HG03039 (cell line): ENCODE data around the gene ARID2.

Experiments
- ATAC-seq: cut with Tn5 transposase; IDR thresholded peaks from one replicate; pipeline ENCODE4 v1.9.1; 2021; ENCODE audit warnings: mild to moderate bottlenecking, moderate library complexity; ENCODE audit not compliant: unreplicated experiment

ARID2 gene

DNA sequence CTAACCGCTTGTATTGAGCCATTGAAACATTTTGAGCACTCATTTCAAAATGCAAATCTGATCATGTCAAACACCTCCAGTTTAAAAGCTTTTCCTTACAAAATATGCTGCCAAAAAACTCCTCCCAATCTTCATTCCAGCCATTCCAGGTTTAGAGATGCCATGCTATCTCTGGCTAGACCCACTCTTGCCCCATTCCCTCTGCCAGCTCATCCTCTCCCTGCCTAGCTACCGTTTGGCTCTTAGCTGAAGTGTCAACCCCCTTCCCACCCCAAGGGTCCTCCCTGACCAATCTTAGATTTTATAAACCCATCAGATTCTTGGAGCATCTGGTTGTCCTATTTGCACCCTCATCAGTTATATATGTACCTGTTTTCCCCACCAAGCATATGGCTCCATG lies 185.9 kb downstream of the ARID2 start:
- ATAC-seq = no peak

DNA sequence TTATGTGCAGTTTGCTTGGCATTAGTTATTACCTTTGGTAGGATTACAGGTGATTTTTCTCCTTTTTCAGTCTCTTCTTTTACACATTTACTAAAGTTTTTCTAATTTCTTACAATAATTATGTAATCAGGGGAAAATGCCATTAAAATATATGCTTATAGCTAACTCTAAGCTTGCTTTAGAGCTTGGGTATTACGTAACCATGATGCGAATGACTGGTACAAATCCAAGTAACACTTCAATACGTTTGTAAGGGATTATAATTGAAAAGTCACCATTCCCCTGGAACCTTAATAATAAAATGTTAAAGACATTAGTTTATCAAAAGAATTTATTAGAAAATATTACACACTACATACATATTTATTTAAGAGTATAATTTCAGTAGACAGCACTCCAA lies 189.3 kb downstream of the ARID2 start:
- ATAC-seq = no peak

DNA sequence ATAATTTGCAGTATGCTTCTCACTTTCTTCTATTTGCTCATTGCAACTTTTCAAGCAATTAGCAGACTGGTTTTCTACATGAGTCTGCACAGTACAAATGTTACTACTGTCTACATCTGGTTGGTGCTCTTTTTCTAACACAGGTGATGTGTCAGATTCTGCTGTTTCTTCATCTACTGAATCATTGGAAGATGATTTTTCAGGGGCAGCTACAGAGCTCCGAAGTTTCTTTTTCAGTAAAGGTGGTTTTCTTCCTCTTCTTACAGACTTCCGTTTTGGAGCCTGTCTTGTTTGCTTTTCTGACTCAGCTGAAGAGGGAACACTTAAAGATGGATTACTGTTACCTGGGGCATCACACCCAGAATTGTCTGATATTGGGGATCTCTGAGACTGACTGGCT lies 198.8 kb downstream of the ARID2 start:
- no peak for ATAC-seq

DNA sequence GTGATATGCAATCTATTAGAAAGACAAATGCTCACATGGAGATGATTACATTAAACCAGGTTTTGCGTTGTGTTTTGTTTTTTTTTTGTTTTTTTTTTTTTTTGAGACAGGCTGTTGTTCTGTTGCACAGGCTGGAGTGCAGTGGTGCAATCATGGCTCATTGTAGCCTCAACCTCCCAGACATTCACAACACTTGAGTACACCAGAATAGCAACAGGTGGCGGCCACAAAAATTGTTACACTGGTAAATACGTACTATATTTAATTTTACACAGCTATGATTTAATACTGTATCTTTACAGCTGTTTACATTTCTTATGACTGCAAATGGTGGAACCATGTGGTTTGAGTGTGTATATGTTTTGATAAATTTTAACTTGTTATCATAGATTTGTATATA lies 200.9 kb downstream of the ARID2 start:
- ATAC-seq = no peak

GRCh38 chr12:45933504-45933903 lies 204.0 kb downstream of the ARID2 start:
- ATAC-seq = no peak

DNA sequence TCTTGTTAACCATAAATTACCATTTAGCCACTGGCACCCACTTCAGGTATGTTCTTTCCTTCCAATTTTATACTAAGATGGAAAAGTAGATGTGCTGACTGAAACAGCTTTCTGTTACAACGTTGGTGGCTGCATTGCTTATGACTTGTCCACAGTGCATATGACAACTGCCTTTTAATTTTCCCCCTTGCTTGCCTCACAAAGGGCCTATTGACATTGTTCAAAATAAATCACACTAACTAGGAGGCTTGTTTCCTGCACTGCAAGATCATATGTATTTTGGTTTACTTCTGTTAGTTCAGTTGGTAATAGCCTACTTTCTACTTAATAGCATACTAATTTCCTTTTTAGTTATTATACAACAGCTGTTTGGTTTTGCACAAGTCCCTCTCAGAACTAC lies 205.4 kb downstream of the ARID2 start:
- no peak for ATAC-seq

DNA sequence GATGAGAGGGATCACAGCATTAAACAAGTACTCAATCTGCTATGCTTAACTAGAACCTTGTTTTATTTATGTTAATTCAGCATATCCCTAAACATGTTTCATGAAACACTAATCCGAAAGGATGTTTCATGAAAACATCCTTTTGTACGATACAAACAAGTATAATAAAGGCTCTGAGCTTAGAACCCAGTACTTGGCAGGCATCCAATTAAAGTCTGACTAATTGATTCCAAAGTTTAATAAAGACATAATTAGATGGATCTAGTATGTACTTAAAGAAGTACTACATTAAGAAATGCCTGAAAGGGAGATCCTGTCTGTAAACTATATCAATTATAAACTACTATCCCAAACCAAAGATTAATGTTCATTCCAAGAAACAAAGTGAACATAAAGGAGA lies 209.1 kb downstream of the ARID2 start:
- ATAC-seq = no peak

DNA sequence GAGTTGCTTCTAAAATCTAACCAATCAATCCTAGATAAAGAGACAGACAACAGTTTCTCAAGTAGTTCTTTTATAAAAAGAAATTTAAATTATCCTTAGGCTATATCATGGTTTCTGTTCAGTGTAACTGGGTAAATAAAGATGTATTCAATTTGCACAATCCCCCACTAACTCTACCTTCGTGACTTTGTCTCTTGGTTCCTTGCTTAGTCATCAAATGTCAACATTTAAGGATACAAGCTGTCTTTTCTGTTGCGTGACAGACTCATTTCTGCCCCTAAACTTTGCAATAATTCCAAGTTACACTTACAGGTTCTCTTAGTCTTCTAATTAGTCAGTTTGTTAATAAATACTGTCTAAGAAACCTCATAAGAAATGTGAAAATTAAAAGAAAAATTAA lies 210.3 kb downstream of the ARID2 start:
- no peak for ATAC-seq

- no peak for ATAC-seq
Measured at GRCh38 chr12:45944771-45945170, 215.3 kb downstream of the ARID2 start.

- no peak for ATAC-seq
Measured at GRCh38 chr12:45946435-45946834, 216.9 kb downstream of the ARID2 start.

DNA sequence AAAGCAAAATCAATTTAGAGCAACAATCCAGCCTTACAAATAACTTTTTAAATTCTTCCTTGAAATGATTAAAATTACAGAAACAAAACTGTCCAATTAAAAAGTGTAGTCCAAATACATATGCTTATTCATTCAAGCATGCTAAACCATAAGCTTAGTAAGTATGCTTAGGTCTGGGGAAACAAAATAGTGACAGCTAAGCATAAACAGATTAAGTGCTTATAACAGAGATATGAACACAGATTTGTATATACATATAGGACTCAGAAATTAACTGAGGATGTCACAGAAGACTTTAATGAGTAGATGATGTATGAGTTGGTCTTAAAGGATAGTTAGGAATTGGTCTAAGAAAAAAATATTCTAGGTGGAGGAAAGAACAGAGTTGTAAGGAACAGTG lies 219.0 kb downstream of the ARID2 start:
- no peak for ATAC-seq
